HAP-1 (cell line): ENCODE measurements around the gene SCUBE1.

Source experiments
- DNase-seq, 2 experiments: peaks; one replicate each; pipeline ENCODE4 v3.0.0-alpha.2; 2016 to 2020; ENCODE audit warnings: low spot score in 2 of 2
- H3K27me3 ChIP-seq: fragments of 250-450 bp; sonication (Bioruptor Pico); 2 replicates; pipeline ENCODE4 v1.5.1; 2020; ENCODE audit warnings: low read depth, mild to moderate bottlenecking, moderate library complexity
- H3K36me3 ChIP-seq: fragments of 250-450 bp; sonication (Bioruptor Pico); replicated peaks from 2 replicates; pipeline ENCODE4 v1.5.1; 2020; ENCODE audit warnings: mild to moderate bottlenecking
- H3K4me1 ChIP-seq: fragments of 250-450 bp; sonication (Bioruptor Pico); 2 replicates; pipeline ENCODE4 v1.5.1; 2020; ENCODE audit warnings: mild to moderate bottlenecking
- H3K4me3 ChIP-seq: fragments of 250-450 bp; sonication (Bioruptor Pico); 2 replicates; pipeline ENCODE4 v1.5.1; 2020; ENCODE audit warnings: mild to moderate bottlenecking, moderate library complexity
- H3K9me3 ChIP-seq: fragments of 250-450 bp; sonication (Bioruptor Pico); 2 replicates; pipeline ENCODE4 v1.5.1; 2020; ENCODE audit warnings: mild to moderate bottlenecking, moderate library complexity
- in situ Hi-C: fragments of 300-500 bp; cut with MboI; formaldehyde crosslinking; loops from 3 replicates; pipeline ENCODE4 v1.14.3; 2020; ENCODE audit warnings: low sequenced_read_pairs, inconsistent platforms, mixed read lengths

SCUBE1 gene

GRCh38 chr22:43163241-43163795 lies 179.9 kb downstream of the SCUBE1 start:
- Histone ChIP-seq H3K4me3 (no peak overlapping the region), H3K4me1 (no peaks in the 10 kb centered on the region), H3K27me3 (no peaks in the 10 kb centered on the region), H3K9me3 (no peaks in the 10 kb centered on the region), H3K36me3 (peaks cover 14% of the 10 kb centered on the region)
- in situ Hi-C loops, result no loop called here
- DNase-seq, result no peak

- H3K9me3 ChIP-seq, result no peaks in the 10 kb centered on the region
- H3K4me3 ChIP-seq, result no peak overlapping the region
- peaks cover 8% of the 10 kb centered on the region for H3K36me3 ChIP-seq
- in situ Hi-C loops, result no loop called here
- no peak for DNase-seq
- no peaks in the 10 kb centered on the region for H3K27me3 ChIP-seq
- H3K4me1 ChIP-seq, result no peaks in the 10 kb centered on the region
These were observed 180.6 kb downstream of the SCUBE1 start for GRCh38 chr22:43162412-43163150.

GRCh38 chr22:43160497-43161126 lies 182.6 kb downstream of the SCUBE1 start:
- Histone ChIP-seq H3K9me3 (no peaks in the 10 kb centered on the region), H3K4me3 (no peak overlapping the region), H3K27me3 (no peaks in the 10 kb centered on the region), H3K36me3 (peaks cover 9% of the 10 kb centered on the region), H3K4me1 (no peaks in the 10 kb centered on the region)
- DNase-seq, result no peak
- in situ Hi-C loops, result no loop called here

- Histone ChIP-seq H3K36me3 (peaks cover 9% of the 10 kb centered on the region), H3K4me1 (no peaks in the 10 kb centered on the region), H3K9me3 (no peaks in the 10 kb centered on the region), H3K27me3 (no peaks in the 10 kb centered on the region), H3K4me3 (no peak overlapping the region)
- DNase-seq, result peak in 1 of 2 experiments; percentile 61
- in situ Hi-C loops, result no loop called here
These were observed 183.5 kb downstream of the SCUBE1 start for GRCh38 chr22:43159484-43160178.

GRCh38 chr22:43158778-43159483 lies 184.2 kb downstream of the SCUBE1 start:
- no peaks in the 10 kb centered on the region for H3K4me1 ChIP-seq
- H3K4me3 ChIP-seq, result no peak overlapping the region
- H3K9me3 ChIP-seq, result no peaks in the 10 kb centered on the region
- peaks cover 9% of the 10 kb centered on the region for H3K36me3 ChIP-seq
- no peaks in the 10 kb centered on the region for H3K27me3 ChIP-seq
- in situ Hi-C loops, result no loop called here
- no peak for DNase-seq

GRCh38 chr22:43157874-43158546 lies 185.2 kb downstream of the SCUBE1 start:
- Histone ChIP-seq H3K4me3 (no peak overlapping the region), H3K4me1 (no peaks in the 10 kb centered on the region), H3K36me3 (peaks cover 9% of the 10 kb centered on the region), H3K9me3 (no peaks in the 10 kb centered on the region), H3K27me3 (no peaks in the 10 kb centered on the region)
- no peak for DNase-seq
- in situ Hi-C loops, result no loop called here

GRCh38 chr22:43156413-43156812 lies 186.8 kb downstream of the SCUBE1 start:
- H3K36me3 ChIP-seq, result peaks cover 3% of the 10 kb centered on the region; the same call in 1 of the 2 replicates
- DNase-seq, result no peak
- H3K4me3 ChIP-seq, result no peak overlapping the region
- H3K9me3 ChIP-seq, result no peaks in the 10 kb centered on the region
- in situ Hi-C loops, result no loop called here
- peaks cover 10% of the 10 kb centered on the region for H3K4me1 ChIP-seq
- no peaks in the 10 kb centered on the region for H3K27me3 ChIP-seq

GRCh38 chr22:43155789-43156188 lies 187.4 kb downstream of the SCUBE1 start:
- peaks cover 3% of the 10 kb centered on the region; the same call in 1 of the 2 replicates for H3K36me3 ChIP-seq
- DNase-seq, result no peak
- in situ Hi-C loops, result no loop called here
- H3K4me1 ChIP-seq, result peaks cover 13% of the 10 kb centered on the region
- H3K4me3 ChIP-seq, result no peak overlapping the region
- H3K9me3 ChIP-seq, result no peaks in the 10 kb centered on the region
- H3K27me3 ChIP-seq, result no peaks in the 10 kb centered on the region

- in situ Hi-C loops, result no loop called here
- DNase-seq, result no peak
- no peak overlapping the region for H3K4me3 ChIP-seq
These were observed 188.2 kb downstream of the SCUBE1 start for GRCh38 chr22:43154887-43155536.

GRCh38 chr22:43153899-43154298 lies 189.3 kb downstream of the SCUBE1 start:
- Histone ChIP-seq H3K36me3 (0 out of 2 replicates have a peak, but pooled peaks cover 3% of the 10 kb centered on the region), H3K27me3 (no peaks in the 10 kb centered on the region)

More at GRCh38 chr22:43154887-43155536, 188.2 kb downstream of the SCUBE1 start:
- Histone ChIP-seq H3K4me1 (peaks cover 13% of the 10 kb centered on the region), H3K27me3 (no peaks in the 10 kb centered on the region), H3K36me3 (0 out of 2 replicates have a peak, but pooled peaks cover 3% of the 10 kb centered on the region), H3K9me3 (no peaks in the 10 kb centered on the region)

GRCh38 chr22:43152357-43153071 lies 190.7 kb downstream of the SCUBE1 start:
- in situ Hi-C loops, result no loop called here
- Histone ChIP-seq H3K9me3 (no peaks in the 10 kb centered on the region), H3K36me3 (0 out of 2 replicates have a peak, but pooled peaks cover 3% of the 10 kb centered on the region), H3K27me3 (no peaks in the 10 kb centered on the region), H3K4me3 (peak overlapping the region; percentile 58), H3K4me1 (peaks cover 13% of the 10 kb centered on the region)
- DNase-seq, result peak; percentile 29 to 49

More at GRCh38 chr22:43153899-43154298, 189.3 kb downstream of the SCUBE1 start:
- H3K4me3 ChIP-seq, result 0 out of 2 replicates have a peak overlapping the region, but pooled peaks have one; percentile 3
- DNase-seq, result no peak
- no peaks in the 10 kb centered on the region for H3K9me3 ChIP-seq
- peaks cover 13% of the 10 kb centered on the region for H3K4me1 ChIP-seq
- in situ Hi-C loops, result no loop called here

GRCh38 chr22:43152003-43152356 lies 191.2 kb downstream of the SCUBE1 start:
- Histone ChIP-seq H3K4me3 (peak overlapping the region; percentile 58), H3K9me3 (no peaks in the 10 kb centered on the region), H3K4me1 (peaks cover 13% of the 10 kb centered on the region), H3K36me3 (0 out of 2 replicates have a peak, but pooled peaks cover 3% of the 10 kb centered on the region), H3K27me3 (no peaks in the 10 kb centered on the region)
- DNase-seq, result no peak
- in situ Hi-C loops, result no loop called here
